H1 (cell line): ENCODE data around the gene KCNJ4. TPM values are rescaled to one million over a fixed set of nuclear protein-coding genes. Genes with fewer than 3 reads are reported as not detected.

ENCODE experiments used
- CEBPB ChIP-seq: IDR thresholded peaks from 2 replicates; pipeline ENCODE4 v1.6.1; 2012; ENCODE audit warnings: low read depth, low read length
- FOSL1 ChIP-seq: IDR thresholded peaks from 2 replicates; pipeline ENCODE4 v1.6.1; 2011; ENCODE audit warnings: mild to moderate bottlenecking, low read depth, low read length, moderate library complexity; ENCODE audit not compliant: insufficient read depth
- HDAC2 ChIP-seq, 2 experiments: fragments of 300-600 bp in 1 of 2; sonication (generic) in 1 of 2; IDR thresholded peaks; 2 replicates each; pipeline ENCODE4 v1.6.1; 2011 to 2012; ENCODE audit warnings: low read depth in 2 of 2, low read length in 2 of 2, mild to moderate bottlenecking in 2 of 2, moderate library complexity in 2 of 2, borderline replicate concordance in 1 of 2, inconsistent platforms in 1 of 2
- PHF8 ChIP-seq: fragments of 200-600 bp; sonication (generic); conservative IDR thresholded peaks from 2 replicates; pipeline ENCODE4 v1.7.1; 2012; ENCODE audit warnings: low read depth, mild to moderate bottlenecking, inconsistent platforms, low read length, moderate library complexity
- RNF2 ChIP-seq: fragments of 200-900, 300-1000 bp; sonication (generic); IDR thresholded peaks from 2 replicates; pipeline ENCODE4 v1.7.1; 2016; ENCODE audit warnings: borderline replicate concordance, low read depth, mild to moderate bottlenecking, antibody characterized with exemption, low read length; ENCODE audit not compliant: poor library complexity, severe bottlenecking; ENCODE audit errors: missing control alignments
- polyA plus RNA-seq, 7 experiments: library from polyadenylated mRNA; depleted of rRNA in 3 of 7; stranded (reverse) in 5 of 7; unstranded in 2 of 7; fragments of >200 nt in 5 of 7; fragments of 200-250 nt in 2 of 7; gene quantifications; 1 replicate in 5 of 7; 2 replicates in 1 of 7; 4 replicates in 1 of 7; pipeline versions ENCODE4 v1.2.1 to v1.2.3, GENCODE V29; 2011 to 2013; ENCODE audit warnings: missing spikeins in 2 of 7, mixed read lengths in 2 of 7
- total RNA-seq: library from RNA; stranded (reverse); fragmentation: NEBNext Ultra II Directional; extraction: Animal tissue kit (Norgen Biotek cat#: 25700); gene quantifications from 2 replicates; pipeline ENCODE4 v1.2.1, GENCODE V29; 2021
- TF ChIP-seq, protein P1 (sequence below): IDR thresholded peaks from 2 replicates; pipeline ENCODE4 v1.6.1; 2011; ENCODE audit warnings: low read length, improper control_type of control experiment

Gene KCNJ4
- total and polyA plus RNA-seq, 2 of the 8 experiments (the other 6 are each of a cell fraction or from before 2014, with no cell fraction given) = 1.4 to 2.2 TPM

GRCh38 chr22:38443628-38444521 is 11.1 kb downstream of the KCNJ4 start (continued):
- TF ChIP-seq, protein P1, sequence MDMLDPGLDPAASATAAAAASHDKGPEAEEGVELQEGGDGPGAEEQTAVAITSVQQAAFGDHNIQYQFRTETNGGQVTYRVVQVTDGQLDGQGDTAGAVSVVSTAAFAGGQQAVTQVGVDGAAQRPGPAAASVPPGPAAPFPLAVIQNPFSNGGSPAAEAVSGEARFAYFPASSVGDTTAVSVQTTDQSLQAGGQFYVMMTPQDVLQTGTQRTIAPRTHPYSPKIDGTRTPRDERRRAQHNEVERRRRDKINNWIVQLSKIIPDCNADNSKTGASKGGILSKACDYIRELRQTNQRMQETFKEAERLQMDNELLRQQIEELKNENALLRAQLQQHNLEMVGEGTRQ = no peak
- TF ChIP-seq HDAC2 (IDR thresholded peaks at IDR 0.05; ENCODE audit: borderline replicate concordance in 1 of 2, low read depth in 2 of 2, low read length in 2 of 2) (no peak), RNF2 (no peak), PHF8 (no peak), FOSL1 (no peak), CEBPB (no peak)
